ENCODE data around the gene PRKCH.

PRKCH gene

DNA sequence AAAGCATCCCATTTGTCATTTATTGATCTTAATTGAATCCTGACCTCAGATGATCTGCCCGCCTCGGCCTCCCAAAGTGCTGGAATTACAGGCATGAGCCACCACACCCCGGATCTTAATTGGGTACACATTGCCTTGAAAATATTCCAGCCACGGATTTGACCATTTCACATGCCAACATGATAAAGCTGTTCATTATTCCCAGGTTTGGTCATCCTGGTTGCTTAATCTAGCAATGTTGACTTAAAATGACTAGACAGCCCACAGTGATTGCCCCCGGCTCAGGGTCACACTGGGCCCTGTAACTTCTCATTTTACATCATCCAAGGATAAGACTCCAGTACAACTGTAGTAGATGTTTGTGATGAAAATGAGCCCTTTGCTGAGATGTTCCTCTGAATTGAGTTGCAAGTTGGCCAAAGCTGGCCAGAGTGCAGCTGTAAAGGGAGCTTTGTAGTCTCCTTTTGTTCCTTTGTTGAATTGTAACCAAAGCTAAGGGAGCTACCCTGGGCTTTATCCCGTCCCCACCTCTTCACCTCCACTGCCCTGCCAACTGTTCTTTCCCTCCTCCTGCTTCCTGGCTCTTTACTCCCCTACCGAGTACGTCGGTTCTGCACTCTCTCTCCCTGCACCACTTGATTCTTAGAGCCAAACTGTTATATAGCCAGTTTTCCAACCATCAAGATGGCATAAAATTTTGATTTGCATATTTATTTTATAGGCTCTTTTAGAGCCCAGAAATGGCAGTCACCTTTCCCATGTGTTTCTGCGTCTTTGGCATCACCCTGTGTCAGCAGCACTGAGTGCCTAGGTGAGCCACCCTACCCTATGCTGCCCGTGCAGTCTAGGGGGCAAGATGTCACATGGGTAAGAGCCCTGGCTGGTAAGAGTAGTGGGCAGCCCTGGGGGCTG lies 232.6 kb downstream of the PRKCH start:
- DNase-seq (ENCODE audit: low spot score): peak; percentile 91

DNA sequence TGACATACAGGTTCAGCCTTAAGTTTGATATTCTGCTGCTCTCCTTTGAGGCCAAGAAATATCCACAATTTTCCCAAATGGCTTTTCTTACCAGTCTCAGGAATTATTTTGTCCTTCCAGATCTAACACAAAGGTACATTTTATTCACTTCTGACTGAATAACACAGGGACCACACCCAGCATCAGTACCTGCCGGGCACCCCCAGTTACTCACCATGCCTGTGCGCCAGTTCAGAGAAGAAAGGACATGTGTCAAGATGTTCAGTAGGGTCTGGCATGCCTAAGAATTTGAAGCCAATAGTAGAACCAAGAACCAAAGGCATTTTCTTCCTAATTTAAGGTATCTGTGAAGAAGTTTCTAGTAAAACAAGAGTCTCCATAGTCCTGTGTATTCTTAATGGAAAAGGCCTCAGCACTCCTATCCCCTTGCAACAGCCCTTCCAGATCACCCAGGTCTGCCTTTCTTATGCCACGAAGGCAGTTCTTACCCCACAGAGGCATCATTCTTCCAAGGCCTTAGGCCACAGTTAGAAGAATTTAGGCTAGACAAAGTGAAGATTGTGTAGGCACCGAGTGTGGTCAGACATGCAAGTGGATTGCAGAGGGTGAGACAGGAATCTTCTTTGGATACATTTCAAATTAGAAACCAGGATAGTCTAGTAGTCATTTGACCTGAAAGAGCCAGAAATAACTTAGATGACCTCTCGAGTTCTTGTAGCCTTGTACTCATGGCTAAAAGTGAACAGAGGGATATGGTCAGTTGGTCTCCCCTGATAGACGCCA lies 233.9 kb downstream of the PRKCH start:
- peak; percentile 46 for DNase-seq (ENCODE audit: low spot score)

DNA sequence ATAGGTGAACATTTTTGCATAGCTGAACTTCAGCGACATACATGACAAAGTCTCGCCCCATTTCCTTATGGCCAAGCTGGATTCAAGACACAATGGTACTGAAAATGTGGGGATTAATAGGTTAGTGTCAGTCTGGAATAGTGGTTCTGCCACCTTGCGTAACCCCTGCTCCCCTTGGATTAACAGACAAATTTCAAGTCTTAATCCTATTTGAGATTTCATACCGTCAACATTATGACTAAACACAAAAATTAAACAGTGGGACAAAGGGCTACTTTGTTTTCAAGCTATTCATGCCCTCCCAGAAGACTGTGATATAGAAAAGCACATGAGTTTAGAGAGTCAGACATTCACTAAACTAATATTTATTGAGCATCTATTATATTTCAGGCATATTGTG lies 235.1 kb downstream of the PRKCH start:
- no peak for DNase-seq (ENCODE audit: low spot score)

DNA sequence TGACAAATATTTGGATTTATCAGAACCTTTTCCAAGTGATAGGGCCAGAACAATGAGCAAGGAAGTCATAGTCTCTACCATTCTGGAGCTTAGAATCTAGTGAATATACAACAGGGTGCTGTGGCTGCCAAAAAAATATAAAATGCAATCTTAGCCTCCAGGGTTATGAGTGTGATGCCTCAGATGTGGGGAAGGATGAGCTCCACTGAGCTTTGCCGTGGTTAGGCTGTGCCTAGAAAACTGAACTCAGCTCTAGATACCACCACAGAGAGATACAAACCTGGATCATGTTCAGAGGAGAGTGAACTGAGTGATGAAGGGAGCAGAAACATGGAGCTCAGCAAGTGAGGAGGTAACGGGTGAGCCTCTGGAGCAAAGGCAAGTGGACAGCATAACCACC lies 235.9 kb downstream of the PRKCH start:
- no peak for DNase-seq (ENCODE audit: low spot score)

DNA sequence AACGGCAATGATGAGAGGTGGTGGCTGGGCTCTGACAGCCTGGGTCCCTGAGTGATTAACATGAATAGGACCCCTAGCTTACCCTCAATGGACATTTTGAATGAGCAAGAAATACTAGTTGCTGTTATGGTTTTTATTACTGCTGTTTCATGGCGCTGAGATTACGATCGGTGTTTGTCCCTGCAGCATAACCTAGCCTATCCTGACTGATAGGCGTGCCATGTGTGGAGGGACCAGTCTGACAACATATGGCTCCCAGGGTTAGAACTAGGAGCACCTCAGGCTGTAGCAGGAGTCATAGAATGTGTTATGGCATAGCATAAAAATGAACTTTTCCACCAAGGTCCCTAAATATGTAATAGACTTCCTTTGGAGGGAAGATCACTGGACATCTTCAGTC lies 236.5 kb downstream of the PRKCH start:
- no peak for DNase-seq (ENCODE audit: low spot score)

DNA sequence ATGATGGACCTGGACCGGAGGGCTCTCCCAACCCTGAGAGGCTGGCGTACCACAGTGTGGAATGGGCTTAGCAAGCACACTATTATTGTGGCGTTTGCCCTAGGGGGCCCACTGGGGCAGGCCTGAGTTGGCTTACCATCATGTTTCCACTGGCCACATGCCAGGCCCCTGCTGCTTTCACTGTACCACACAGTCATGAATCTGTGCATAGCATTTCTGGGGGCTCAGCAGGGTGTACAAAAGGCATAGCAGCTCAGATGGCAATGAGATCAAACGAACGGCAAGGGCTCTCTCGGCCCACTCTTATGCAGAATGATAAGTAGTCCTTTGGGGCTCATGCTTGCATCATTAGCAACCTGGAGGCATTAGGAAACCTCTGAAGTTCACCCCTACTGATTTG lies 236.9 kb downstream of the PRKCH start:
- DNase-seq (ENCODE audit: low spot score): no peak

DNA sequence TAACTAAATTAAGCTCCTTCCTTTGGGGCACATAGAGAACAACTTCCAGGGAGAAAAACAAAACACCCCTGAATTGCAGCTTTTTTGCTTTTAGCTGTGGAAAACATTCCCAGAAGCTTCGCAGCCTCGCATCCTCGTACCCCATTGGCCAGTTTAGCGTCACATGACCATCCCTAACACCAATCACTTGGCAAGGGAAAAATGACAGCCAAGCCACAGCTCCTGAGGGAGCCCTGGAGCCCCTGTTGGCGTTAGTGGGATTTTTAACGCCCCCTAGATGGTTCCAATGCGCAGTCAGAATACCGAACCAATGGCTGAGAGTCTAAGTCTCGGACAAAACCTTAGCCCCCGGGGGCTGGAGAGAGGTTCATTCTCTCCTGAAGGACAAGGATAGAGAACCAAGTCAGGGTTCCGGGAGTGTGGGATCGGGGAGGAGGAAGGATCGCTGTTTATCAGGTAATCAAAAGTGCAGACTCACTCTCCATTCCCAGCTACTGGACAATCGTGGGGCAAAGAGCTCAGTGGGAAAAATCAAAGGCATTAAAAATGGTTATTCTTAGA lies 238.3 kb downstream of the PRKCH start:
- DNase-seq (ENCODE audit: low spot score): no peak

DNA sequence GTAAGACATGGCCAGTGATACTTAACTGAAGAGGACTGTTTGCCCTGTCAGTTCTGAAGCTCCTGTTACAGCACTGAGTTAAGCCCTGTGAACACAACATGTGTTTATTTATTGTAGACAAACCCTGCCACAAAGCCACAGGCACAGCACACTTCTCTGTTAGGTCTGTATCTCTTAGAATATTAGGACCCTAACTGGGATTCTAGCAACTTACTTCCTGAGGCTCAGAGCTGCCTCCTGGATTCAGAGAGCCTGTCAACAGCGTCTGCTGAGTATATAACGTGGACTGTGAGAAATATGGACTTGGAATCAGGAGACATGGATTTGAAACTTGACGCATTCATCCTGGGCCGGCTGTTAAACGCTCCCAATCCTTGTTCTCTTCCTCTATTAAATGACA lies 238.9 kb downstream of the PRKCH start:
- DNase-seq (ENCODE audit: low spot score): no peak

DNA sequence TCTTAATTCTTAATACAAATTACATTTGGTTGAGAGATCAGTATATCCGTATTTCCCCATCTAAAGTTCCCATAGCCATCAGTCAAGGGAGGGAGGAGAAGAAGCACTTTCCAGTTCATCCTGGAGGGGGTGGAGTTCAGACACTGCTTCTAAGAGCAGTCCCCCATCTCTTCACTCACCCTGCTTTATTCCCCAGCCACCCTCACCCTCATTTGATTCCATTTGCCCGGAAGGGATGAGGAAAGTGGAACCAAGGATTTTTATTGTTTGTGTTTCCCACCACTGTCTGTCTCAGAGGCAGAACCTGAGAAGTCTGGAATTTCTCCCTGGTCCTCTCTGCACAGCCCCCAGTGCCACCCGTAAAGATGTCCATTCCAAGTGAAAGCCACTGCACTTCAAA lies 239.7 kb downstream of the PRKCH start:
- no peak for DNase-seq (ENCODE audit: low spot score)

DNA sequence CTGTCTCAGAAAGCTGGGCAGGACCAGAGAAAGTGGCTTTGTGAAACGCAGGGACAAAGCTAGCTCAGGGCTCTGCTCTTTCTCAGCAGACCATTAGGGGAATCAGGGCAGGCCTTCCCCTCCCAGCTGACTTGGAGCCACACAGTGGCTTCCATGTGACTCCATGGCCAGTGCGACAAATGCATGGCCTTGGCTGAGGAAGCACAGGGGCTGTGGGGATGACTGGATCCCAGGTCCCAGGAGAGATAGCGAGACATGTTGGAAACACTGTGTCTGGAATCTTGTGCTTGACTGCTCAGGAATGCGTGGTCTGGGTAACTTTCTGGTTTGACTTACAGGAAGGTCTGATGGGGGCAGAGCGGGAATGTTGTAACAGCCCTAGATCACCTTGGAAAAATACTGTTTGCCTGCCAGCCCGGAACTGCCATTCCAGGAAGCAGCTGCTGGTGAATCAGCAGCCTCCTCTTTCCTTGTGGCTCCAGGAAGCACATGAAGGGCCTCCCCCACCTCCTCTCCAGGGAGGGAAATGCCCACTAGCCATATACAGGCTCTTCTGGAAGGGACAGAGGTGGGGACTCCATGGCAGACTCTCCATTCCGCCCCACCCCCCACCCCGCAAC lies 240.4 kb downstream of the PRKCH start:
- DNase-seq (ENCODE audit: low spot score): peak; percentile 88

DNA sequence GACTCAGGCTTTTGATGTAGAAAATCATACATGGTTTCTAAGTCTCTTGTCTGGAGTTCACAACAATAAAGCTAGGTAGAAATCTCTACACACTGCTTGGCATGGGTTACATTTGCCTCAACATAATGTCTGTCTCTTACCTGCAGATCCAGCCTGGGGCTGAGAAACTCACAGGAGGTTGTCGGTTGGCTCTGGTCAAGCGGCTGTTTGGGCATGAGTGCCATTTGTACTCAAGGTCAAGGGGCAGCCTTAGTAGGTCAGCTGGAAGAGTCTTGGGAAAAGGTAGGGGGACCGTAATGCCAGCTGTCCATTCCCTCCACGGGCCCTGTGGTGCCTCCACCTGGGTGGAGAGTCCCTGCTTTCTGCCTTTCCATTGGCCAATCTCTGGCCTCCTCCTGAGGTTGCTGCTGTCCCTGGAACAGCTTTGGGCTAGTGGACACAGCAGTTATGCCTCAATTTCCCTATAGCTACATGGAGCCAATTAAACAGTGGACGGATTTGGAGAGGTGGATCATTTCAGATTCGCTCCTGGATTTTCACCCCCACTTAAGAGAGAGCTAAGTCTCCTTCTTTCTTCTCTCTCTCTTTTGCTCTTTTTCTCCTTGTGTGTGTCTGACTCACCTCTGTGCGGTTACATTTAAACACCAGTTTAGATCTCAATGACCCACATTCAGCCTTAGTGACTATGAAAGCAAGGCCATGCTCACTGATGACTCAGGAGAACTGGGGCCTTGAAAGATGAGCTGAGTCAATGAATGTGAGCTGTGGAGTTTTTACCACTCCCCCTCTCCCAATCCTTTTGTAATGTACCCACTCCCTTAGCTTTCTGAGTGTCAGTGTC lies 241.2 kb downstream of the PRKCH start:
- DNase-seq (ENCODE audit: low spot score): peak; percentile 91

DNA sequence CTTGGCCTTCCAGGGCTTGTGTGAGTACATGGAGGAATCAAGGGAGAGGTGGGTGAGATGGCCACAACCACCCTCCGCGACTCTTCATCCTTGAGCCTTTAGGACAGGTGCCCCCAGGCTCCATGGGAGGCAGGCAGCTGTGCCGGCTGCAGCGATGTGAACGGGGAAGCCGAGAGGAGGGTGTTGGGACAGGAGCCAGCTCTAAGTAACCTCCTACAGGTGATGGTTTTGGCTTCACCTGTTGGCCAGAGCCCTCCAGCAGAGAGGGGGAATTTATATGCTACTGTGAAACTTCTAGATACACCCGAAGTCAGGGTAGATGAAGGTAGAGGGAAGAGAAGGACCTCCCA lies 241.8 kb downstream of the PRKCH start:
- DNase-seq (ENCODE audit: low spot score): no peak

DNA sequence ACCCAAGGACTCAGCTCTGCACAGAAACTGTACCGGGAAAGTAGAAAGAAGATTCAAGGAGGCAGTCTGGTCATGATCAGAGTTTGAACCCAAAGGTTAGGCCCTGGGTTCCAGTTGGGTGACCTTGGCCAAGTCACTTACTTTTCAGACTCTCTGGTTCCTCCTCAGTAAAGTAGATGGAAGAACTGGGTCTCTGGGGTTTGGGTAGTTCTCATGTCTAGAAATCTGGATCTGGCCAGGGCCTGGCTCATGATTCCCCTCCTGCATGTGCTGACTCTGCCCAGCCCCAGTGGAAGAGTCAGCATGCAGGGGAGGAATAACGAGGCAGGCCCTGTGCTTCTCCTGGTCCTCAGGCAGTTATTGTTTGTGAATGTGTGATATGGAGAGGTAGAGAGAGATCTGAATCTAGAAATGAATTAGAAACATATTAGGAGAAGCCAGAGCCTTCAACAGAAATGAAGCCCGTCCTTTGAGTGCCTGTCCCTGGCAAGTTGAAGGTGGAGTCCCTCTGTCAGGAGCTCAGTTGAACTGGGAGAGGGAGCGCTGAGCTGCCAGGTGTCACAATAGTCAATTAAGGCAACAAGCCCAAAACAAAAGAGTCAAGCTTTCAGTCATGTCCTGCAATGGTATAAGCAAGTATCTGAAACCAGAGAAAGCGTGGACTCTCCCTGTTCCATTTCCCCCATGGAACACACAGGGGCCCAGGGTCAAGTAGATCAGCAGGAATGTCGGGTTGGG lies 242.7 kb downstream of the PRKCH start:
- DNase-seq (ENCODE audit: low spot score): no peak

DNA sequence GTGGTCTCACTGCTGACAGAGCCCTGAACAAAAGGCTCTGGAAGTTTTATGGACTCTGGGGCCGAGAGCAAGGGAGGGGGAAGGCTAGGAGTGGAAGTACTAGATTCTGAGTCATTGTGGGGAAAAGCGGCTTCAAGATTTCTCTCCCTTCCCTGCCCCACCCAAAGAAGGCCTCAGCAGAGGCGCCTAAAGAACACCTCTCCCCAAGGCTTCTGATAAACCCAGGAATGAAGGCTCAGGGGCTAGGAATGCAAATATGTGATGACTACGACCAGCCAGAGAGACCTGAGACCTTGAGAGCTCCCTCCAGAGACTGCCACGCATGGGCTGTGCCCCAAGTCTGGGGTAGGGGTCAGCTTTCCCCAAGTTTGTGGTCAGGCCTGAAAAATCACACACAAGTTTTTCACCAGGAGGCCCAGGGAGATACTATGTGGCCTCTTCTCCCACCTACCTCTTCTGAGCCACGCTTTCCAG lies 243.3 kb downstream of the PRKCH start:
- DNase-seq (ENCODE audit: low spot score): peak; percentile 84

DNA sequence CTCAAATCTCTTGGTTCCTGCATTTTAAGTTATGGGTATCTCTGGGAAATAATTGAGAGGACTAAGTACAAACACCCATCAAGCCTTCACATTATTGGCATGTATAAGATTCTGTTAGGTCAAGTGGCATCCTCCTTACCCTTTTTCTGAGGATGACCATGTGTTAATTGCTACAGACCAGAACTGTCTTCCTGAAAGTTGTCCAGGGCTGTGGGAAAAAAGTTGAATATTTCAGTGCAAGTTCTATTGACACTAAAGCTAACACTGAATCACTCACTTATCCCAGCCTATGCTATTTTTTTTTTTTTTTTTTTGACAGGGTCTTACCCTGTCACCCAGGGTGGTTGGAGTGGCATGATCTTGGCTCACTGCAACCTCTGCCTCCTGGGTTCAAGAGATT lies 243.8 kb downstream of the PRKCH start:
- no peak for DNase-seq (ENCODE audit: low spot score)

DNA sequence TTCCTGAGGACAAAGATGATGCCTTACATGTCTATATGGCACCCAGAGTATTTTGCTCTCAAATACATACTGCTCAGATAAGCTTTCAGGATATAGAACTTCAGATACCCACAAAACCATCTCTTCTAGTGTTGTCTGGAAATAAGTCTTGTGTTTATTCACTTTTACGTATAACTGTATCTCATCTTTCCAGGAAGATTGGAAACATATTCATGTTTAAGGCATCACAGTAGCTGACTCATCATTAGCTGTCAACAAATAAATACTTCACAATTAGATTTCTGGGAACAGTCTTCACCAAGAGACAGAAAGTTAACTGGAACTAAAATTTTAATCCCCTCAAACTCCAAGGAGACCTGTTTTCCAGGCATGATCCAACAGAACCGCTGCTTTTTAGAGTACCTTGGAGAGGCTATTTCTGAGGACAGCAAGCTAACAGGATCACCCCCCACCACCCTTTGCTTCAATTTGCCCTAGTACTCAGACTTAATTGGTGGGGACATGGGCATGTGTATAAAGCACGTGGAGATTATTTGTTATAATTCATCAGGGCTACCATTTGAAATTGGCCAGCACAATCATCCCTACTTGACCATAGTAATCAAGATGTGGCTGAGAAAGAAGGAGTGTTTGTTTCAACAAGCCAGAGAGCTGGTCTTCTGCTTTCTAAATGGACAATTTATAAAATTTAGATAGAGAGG lies 244.6 kb downstream of the PRKCH start:
- peak; percentile 67 for DNase-seq (ENCODE audit: low spot score)

DNA sequence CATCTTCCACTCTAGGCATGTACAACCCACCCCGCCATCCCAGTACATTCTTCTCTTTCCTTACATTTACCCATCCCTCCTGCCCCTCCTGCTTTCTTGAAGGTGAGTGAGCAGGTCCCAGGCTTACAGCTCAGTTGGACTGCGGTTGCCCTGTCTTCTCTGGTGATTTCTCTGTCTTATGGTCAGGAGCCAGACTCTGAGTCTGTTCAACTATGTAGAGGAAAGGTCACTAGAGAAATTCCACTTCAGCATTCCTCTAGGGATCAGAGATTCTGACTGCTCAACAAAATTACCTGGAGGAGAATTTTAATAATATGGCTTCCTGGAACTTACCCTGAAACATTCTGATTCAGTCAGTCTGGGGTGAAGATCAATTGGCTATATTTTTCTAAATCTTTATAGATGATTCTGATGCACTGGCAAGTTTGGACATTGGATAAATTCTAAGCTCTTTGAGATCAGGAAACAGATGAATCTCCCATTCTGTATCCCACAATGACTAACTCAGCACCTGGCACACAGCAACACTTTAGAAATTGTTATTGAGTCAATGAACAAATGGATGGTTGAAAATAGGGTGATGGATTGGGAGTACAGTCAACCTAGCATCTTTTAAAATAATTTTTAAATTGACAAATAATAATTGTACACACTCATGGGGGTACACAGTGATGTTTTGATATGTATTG lies 245.3 kb downstream of the PRKCH start:
- DNase-seq (ENCODE audit: low spot score): peak; percentile 29

DNA sequence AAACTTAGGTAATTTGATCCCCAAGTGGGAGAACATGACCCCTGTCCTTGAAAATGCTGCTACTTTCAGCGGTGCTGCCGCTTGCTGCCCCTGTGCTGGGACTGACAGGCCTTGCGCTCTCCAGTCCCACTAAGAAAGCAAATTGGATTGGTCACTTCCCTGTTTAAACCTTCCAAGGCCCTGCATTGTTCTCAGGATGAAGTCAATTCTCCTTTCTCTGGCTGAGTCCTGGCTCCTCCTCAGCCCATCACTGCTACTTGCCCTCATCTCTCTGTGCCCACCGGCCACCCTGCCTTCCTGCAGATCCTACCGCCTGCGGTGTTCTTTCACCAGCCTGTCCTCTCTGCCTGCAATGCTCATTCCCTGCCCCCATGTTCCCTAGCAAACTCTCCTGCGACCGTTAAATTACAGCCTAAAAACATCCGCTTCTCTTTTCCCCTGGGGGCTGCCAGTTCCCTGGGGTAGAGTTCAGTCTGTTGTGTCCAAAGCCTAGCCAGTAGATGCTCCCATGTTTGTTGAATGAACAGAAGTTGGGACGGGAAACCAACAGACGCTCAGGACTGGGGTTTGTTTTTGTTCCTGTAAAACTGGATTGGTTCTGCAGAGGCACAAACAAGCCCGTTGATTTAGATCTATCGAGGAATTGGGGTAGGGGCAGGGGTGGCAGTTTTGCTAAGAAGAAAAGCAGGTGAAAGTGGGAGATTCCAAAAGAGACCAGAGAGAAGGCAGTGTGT lies 246.6 kb downstream of the PRKCH start:
- DNase-seq (ENCODE audit: low spot score): no peak

DNA sequence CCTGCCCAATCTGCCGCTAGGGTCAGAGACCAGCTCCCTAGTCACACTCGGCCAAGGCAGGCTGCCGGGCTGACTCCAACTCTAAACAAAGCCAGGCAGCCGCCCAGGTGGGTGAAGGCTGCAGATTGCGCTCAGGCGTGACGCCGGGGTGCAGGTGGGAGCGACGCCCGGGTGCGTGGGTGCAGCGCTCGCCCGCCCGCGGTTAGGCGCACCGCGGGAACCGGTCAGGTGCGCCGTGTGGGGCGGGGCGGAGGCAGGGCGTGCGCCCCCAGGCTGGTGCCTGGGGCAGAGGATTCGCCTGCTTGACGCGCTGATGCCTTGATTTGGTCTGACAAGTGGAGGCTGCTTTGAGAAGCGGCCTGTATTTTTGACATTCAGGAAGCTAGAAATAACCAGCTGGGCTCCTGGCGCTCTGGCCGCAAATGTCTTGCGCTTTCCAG lies 247.2 kb downstream of the PRKCH start:
- no peak for DNase-seq (ENCODE audit: low spot score)

All from AG08395 (cell line).